ENCODE data around the gene RHOBTB1.

Gene RHOBTB1

GRCh38 chr10:60980997-60981396 is 37.0 kb upstream of the RHOBTB1 start:
- no peak for DNase-seq (ENCODE audit: low read depth)
- no peak for TF ChIP-seq CTCF (IDR thresholded peaks at IDR 0.05; ENCODE audit: low read length, missing control alignments)

GRCh38 chr10:60979667-60980104 is 35.7 kb upstream of the RHOBTB1 start:
- H3K4me3 ChIP-seq (replicated peaks; ENCODE audit: low read depth, low read length) = no peak overlapping the region
- no peak for TF ChIP-seq CTCF (IDR thresholded peaks at IDR 0.05; ENCODE audit: low read length, missing control alignments)
- peak; percentile 11 for DNase-seq (ENCODE audit: low read depth)

More at GRCh38 chr10:60980997-60981396, 37.0 kb upstream of the RHOBTB1 start:
- no peak overlapping the region for H3K4me3 ChIP-seq (replicated peaks; ENCODE audit: low read depth, low read length)

- no peak for TF ChIP-seq CTCF (IDR thresholded peaks at IDR 0.05; ENCODE audit: low read length, missing control alignments)
- DNase-seq (ENCODE audit: low read depth) = peak; percentile 23
- H3K4me3 ChIP-seq (replicated peaks; ENCODE audit: low read depth, low read length) = no peak overlapping the region
Measured at GRCh38 chr10:60978287-60979115, 34.5 kb upstream of the RHOBTB1 start.

- no peak for TF ChIP-seq CTCF (IDR thresholded peaks at IDR 0.05; ENCODE audit: low read length, missing control alignments)
Measured at GRCh38 chr10:60977161-60978122, 33.5 kb upstream of the RHOBTB1 start.

GRCh38 chr10:60976687-60977086 is 32.7 kb upstream of the RHOBTB1 start:
- H3K4me3 ChIP-seq (replicated peaks; ENCODE audit: low read depth, low read length) = no peak overlapping the region
- no peak for TF ChIP-seq CTCF (IDR thresholded peaks at IDR 0.05; ENCODE audit: low read length, missing control alignments)
- DNase-seq (ENCODE audit: low read depth) = no peak

More at GRCh38 chr10:60977161-60978122, 33.5 kb upstream of the RHOBTB1 start:
- DNase-seq (ENCODE audit: low read depth) = no peak
- H3K4me3 ChIP-seq (replicated peaks; ENCODE audit: low read depth, low read length) = no peak overlapping the region

GRCh38 chr10:60975716-60976115 is 31.7 kb upstream of the RHOBTB1 start:
- DNase-seq (ENCODE audit: low read depth) = peak; percentile 50
- TF ChIP-seq CTCF (IDR thresholded peaks at IDR 0.05; ENCODE audit: low read length, missing control alignments) = no peak

More at GRCh38 chr10:60975716-60976115, 31.7 kb upstream of the RHOBTB1 start:
- no peak overlapping the region for H3K4me3 ChIP-seq (replicated peaks; ENCODE audit: low read depth, low read length)

All from fibroblast of pulmonary artery (primary cell).